T-helper 2 cell treated with Interferon-gamma antibody and Interleukin-4, amounts not matched to agents 100 ng/mL and 5 ng/mL, for 36 hours (primary cell): ENCODE measurements around the gene ADPGK. TPM values are rescaled to one million over a fixed set of nuclear protein-coding genes. Genes with fewer than 3 reads are reported as not detected.
"Not testable (repeated sequence)": the region's sequence is repeated elsewhere in the genome, so short reads cannot be mapped to it uniquely, and the experiment has no call there.

Experiments used
- intact Hi-C: fragments of 100-400 bp; cut with micrococcal nuclease; formaldehyde crosslinking; loops from one replicate; pipeline ENCODE4 v1.15.1; 2023
- total RNA-seq: library from RNA; stranded (reverse); gene quantifications from 2 replicates; pipeline ENCODE4 v1.2.3, GENCODE V29; 2022

The ADPGK gene
- total RNA-seq = 79.6 and 79.9 TPM in 2 replicates

- intact Hi-C loops = loop anchor here (1.0 to 5.0 kb wide), 9 partner anchors 44 to 848 kb away; partner anchors contain the start of genes ARIH1, BBS4, HIGD2B and NEO1
Observed at GRCh38 chr15:72783640-72784455, at the start of gene ADPGK. Gene ADPGK, minus strand, starts transcription at chr15:72783758. Its CDS starts 67 bp downstream, at chr15:72783691.

DNA sequence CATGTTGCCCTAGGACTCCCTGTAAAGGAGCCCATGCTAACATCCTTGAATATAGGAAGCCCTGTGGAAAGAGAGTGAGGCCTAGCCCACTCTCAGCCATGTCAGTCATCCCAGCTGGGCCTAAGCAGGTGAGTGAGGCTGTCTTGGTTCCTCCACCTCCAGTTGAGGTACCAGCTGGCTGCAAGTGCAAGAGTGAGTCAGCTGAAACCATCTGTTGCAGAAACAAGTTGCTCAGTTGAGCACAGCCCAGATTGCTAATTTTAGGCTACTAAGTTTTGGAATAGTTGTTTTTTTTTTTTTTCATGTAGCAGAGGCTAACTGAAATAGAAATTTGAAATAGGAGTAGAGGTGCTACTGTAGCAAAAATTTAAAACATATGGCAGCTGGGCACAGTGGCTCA, 43.7 kb upstream of the ADPGK start:
- intact Hi-C loops = no loop called here

- intact Hi-C loops = no loop called here
Observed at GRCh38 chr15:72826611-72827010, 43.1 kb upstream of the ADPGK start.

GRCh38 chr15:72825829-72826228, 42.3 kb upstream of the ADPGK start:
- intact Hi-C loops = no loop called here

DNA sequence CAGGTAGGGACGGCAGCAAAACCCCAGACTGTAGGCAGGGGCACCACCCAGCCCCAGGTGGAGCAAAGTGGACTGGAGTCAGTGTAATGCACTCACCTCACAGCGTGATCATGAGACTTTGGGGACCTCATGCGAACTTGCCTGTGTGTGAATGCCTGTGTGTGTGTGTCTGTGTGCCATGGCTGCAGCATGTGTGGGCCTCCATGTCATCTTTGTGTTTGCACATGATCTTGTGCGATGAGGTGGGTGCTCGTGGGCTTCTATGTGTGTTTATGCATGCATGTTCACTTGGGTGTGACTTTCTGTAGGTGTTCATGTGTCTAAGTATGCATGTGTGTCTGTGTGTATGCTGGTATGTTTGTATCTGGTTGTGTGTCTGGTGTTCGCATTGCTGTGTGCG, 41.2 kb upstream of the ADPGK start:
- intact Hi-C loops = no loop called here

DNA sequence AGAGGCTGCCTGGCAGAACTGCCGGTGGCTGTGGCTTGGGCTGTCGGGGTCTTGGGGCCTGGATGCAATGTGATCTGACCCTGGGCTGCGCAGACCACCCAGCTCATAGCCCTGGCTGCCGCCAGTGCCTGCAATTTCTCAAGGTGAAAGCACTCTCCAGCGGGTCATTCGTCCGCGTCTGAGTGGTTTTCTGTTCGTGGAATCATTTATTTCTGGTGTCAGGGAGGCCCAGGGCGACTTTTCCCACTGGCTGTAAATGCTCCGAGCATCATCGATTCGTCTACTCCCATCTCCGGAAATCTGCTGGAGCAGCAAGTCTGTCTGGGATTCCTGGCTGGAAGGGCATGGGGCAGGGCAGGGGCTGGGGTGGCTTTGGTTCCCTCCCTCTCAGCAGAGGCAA, 40.6 kb upstream of the ADPGK start:
- intact Hi-C loops = no loop called here

- intact Hi-C loops = no loop called here
Observed at GRCh38 chr15:72820278-72820677, 36.7 kb upstream of the ADPGK start.

DNA sequence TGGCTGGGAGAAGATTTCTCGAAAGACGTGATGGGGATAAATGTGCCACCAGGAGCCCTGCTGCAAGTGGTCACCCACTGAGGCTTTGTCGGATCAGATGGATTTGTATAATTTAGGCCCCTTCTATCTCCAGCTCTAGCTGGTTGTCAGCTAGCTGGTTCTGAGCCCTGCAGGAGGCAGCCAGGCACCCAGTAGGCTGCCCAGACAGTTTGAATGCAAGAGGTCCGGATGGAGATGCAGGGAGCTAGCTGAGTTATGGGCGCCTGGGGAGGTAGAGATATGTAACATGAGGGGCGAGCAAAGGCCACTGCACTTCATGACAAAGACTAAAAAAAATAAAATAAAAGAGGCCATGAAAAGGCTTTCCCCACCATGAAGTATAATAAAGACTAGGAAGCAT, 35.1 kb upstream of the ADPGK start:
- intact Hi-C loops = no loop called here

DNA sequence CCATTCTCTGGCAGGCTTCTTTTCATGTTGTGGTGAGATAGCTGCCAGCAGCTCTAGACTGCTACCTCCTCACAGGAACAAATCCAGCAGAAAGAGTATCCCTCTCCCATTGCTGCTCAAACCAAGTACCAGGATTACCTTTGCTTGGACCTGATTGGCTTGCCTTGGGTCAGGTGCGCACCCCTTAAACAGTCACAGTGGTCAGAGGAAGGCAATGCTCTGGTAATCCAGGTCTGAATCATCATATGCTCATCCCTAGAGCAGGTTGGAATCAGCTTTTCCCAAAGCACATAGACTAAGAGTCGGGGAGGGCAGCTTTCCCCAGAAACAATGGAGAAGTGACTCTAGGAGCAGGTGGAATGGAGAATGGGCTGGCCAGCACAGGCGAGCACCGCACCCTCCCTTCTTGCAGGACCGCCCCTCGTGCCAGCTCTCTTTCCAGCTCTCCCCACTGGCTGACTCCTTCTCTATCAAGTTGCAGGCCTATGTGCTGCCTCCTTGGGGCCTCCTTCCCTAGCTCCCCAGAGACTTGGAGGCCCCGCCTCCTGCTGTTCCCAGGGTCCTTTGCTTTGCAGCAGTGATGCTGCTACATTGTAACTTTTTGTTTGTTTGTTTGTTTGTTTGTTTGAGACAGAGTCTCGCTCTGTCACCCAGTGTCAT, 29.9 kb upstream of the ADPGK start:
- intact Hi-C loops = no loop called here

DNA sequence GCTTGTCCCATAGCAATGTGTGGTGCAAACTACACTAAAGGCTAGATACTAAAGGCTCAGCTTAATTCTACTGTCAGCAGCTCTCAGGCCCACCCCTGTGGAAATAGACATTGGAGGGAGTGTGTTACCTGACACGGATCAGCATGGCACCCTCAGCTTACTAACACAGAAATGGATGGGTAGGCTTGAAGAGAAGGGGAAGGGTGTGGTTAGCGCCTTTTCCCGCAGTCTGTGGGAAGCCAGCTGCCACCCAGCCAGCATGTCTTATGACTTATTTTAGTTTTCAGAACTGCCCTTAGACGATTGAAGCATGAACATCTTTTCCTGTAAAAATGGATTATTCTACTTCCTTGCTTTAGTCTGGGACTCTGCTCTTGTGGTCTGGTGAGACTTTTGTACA, 25.8 kb upstream of the ADPGK start:
- intact Hi-C loops = no loop called here

DNA sequence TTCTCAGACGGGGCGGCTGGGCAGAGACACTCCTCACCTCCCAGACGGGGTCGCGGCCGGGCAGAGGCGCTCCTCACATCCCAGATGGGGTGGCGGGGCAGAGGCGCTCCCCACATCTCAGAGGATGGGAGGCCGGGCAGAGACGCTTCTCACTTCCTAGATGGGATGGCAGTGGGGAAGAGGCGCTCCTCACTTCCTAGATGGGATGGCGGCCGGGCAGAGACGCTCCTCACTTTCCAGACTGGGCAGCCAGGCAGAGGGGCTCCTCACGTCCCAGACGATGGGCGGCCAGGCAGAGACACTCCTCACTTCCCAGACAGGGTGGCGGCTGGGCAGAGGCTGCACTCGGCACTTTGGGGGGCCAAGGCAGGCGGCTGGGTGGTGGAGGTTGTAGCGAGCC, 23.8 kb upstream of the ADPGK start:
- intact Hi-C loops = not testable (repeated sequence)

GRCh38 chr15:72803006-72803405, 19.4 kb upstream of the ADPGK start:
- intact Hi-C loops = no loop called here

GRCh38 chr15:72801590-72802325, 18.2 kb upstream of the ADPGK start:
- intact Hi-C loops = no loop called here

- intact Hi-C loops = no loop called here
Observed at GRCh38 chr15:72800833-72801481, 17.4 kb upstream of the ADPGK start.

GRCh38 chr15:72797834-72798233, 14.3 kb upstream of the ADPGK start:
- intact Hi-C loops = no loop called here

DNA sequence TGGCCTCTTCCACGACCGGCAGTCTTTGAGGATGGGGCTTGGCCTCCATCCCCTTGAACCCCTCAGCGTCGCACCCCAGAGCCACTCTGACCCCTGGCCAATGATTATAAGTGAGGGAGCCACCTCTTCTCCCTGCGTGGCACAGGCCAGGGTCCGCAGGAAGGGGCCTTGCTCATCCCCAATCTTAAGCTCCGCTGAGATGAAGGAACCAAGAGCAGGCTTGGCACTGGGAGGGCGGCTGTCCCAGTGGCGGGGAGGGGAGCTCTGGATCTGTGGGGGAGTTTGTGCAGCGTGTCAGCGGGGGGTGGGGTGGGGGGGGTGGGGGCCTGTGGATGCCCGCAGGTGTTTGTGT, 13.8 kb upstream of the ADPGK start:
- intact Hi-C loops = no loop called here

DNA sequence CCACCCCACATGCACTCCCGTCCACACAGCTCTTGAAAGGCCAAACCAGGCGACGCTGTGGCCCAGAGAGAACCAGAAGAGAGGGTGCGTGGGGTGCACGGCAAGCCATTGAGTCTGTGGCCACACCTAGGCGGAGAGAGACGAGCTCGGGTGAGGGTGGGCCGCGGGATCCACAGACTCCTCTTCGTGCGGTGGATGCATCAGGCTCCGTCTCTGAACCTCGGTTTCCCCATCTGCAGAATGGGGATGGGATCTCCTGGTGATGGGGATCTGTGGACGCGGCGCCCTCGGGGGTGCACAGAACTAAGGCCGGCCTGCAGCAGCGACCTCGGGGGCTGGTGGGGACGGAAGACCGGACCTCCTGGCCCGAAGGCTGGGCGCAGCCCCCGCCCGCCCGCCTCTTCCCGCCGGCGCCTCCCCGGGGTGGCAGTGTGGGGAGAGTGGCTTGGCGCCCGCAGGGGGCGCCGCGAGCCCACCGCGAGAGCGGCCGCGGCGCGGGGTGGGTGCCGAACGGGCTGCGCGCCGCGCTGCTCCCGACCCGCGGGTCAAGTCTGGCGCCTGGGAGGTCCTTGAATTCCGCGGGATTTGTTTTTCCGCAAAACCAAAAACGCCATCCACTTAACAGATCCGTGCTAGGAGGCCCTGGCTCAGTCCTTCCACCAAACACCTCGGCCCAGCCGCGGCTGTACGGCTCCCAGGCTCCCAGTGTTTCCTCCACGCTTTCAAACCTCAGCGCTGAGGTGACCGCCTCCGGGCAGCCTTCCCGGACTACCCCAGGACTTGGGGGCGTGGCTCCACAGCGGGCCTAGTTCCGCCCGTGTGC, 13.2 kb upstream of the ADPGK start:
- intact Hi-C loops = no loop called here

DNA sequence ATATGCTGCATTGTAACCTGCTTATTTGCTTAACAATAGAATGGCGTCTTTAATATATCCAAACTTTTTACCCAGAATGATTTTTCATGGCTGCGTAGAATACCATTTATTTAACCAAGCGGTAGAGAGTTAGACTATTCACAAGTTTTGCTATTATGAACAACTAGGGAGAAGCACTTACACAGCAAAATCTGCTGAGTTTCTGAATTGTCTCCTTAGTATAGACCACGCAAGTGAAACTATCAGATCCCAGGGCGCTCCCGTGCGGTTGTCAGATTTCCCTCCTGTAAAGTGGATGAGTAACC, 12.6 kb upstream of the ADPGK start:
- intact Hi-C loops = no loop called here

DNA sequence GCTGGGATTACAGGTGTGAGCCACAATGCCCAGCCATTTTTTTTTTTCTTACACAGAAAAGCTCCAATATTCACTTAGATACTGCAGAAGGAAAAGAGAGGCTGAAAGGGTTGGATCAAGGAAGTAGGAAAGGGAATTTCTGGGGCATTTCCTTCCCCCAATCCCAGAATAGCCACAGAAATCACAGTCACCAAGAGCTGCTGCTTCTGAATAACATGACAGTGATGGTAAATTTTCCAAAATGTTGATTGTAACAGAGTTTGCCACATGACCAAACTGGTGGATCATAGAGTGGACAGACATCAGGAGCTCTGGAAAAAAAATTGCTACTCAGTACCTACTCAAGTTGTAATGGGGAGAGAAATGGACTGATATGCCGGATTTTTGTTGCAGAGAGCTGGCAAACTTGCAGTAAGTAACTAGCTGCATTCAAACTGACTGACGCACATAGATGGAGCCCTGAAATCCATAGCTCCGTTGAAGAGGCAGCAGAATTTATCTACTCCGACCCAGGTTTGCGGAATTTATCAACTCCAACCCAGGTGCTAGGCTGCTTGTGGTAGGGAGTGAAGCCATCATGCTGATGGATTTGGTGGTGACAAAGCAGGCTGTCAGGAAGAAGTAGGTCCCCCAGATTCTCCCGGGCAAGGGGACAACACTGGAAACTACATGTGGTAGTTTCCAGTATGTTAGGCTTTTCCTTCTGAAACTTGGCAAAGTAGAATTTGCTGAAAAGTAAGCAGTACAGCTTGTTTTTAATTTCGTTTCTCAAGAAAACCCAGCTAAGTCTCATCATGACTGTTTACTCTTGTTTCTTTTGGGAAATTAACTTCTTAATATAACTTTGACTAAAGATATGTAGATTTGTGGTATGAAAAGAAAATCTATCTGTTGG, 10.5 kb upstream of the ADPGK start:
- intact Hi-C loops = no loop called here

DNA sequence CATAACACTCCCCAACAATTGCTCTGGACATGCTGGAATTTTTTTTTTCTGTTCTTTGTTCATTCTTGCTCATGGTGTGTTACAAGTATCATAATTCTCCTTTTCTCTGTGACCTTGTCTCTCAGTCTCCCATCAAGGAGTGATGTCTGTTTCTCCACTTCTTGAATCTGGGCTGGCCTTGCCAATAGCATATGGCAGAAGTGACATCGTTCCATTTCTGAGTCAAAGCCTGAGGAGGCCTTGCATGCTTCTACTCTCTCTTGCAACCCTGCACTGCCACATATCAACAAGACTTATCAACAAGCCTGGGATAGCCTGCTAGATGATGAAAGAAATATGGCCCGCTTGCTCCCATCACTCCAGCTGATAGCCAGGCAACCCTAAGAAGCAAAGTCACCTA, 8.9 kb upstream of the ADPGK start:
- intact Hi-C loops = no loop called here
